Ovary (tissue), 9 donors: ENCODE measurements around the gene ITPK1. TPM values are rescaled to one million over a fixed set of nuclear protein-coding genes. Genes with fewer than 3 reads are reported as not detected.
A peak's percentile ranks its signal among the peaks of the same experiment; 100 is the strongest.

ENCODE experiments used
- DNase-seq, 5 donors: peaks; one replicate each; pipeline ENCODE4 v3.0.0-alpha.2; 2019 to 2020
- H3K27ac ChIP-seq, 2 donors: fragments of 200-600 bp; one replicate each; pipeline versions ENCODE4 v1.5.1 to v1.8.0; 2019 to 2022
- H3K27me3 ChIP-seq: fragments of 200-600 bp; one replicate; pipeline ENCODE4 v1.8.0; 2022
- H3K36me3 ChIP-seq: fragments of 200-600 bp; sonication (generic); one replicate; pipeline ENCODE4 v1.5.1; 2019
- H3K4me1 ChIP-seq: one replicate; pipeline ENCODE4 v1.8.1; 2013; ENCODE audit warnings: mild to moderate bottlenecking, moderate library complexity; ENCODE audit not compliant: insufficient read depth
- H3K4me3 ChIP-seq: fragments of 200-600 bp; sonication (generic); one replicate; pipeline ENCODE4 v1.5.1; 2017
- H3K9me3 ChIP-seq, 2 donors: fragments of 200-600 bp in 1 of 2; sonication (generic) in 1 of 2; one replicate each; pipeline versions ENCODE4 v1.5.1 to v1.8.1; 2013 to 2019; ENCODE audit warnings: mild to moderate bottlenecking in 1 of 2, moderate library complexity in 1 of 2
- CTCF ChIP-seq, 3 donors: fragments of 450-650 bp in 2 of 3; fragments of 200-600 bp in 1 of 3; IDR thresholded peaks; one replicate each; pipeline versions ENCODE4 v1.5.1 to v1.8.0; 2016 to 2022; ENCODE audit warnings: antibody characterized with exemption in 3 of 3, mild to moderate bottlenecking in 1 of 3
- EP300 ChIP-seq: sonication (generic); formaldehyde crosslinking; IDR thresholded peaks from one replicate; pipeline ENCODE4 v1.6.1; 2017; ENCODE audit warnings: antibody characterized with exemption
- POLR2A ChIP-seq: fragments of 450-650 bp; IDR thresholded peaks from one replicate; pipeline ENCODE4 v1.6.1; 2017; ENCODE audit warnings: antibody characterized with exemption, mild to moderate bottlenecking, moderate library complexity
- WGBS, 3 donors: extraction: QIAGEN DNeasy Blood & Tissue Kit in 1 of 3; methylation state at CpG; one replicate each; pipeline versions ENCODE4 v1.1.5 to v1.1.7; 2013 to 2017; 5-methylcytosine and 5-hydroxymethylcytosine counted together
- intact Hi-C, 4 donors: fragments of 100-400 bp; cut with DNase I; formaldehyde crosslinking; loops; one replicate each; pipeline versions ENCODE4 v1.11.0 to v1.15.1; 2022 to 2023
- polyA plus RNA-seq, 2 donors: library from polyadenylated mRNA; stranded (reverse); fragments of 200-250 nt in 1 of 2; fragments of 350-450 nt in 1 of 2; fragmentation: Illumina TruSeq in 1 of 2; extraction: RNeasy Lipid Tissue Mini Kit (QIAGEN cat#74804) in 1 of 2; gene quantifications; one replicate each; pipeline ENCODE4 v1.2.3, GENCODE V29; 2013 to 2014
- total RNA-seq, 7 donors: library from RNA; depleted of rRNA in 2 of 7; stranded (reverse); fragments of >200 nt in 2 of 7; fragmentation: NEBNext Ultra II Directional in 3 of 7; extraction: Animal tissue kit (Norgen Biotek cat#: 25700) in 3 of 7; gene quantifications; one replicate each; pipeline versions ENCODE4 v1.1.0 to v1.2.4, GENCODE V29; 2016 to 2023
- donor health status: DM: no; HTN: no; CAD: no; lungs with moderate emphysema.
- donor health status: DM: no; HTN: no; CAD: no.
- donor health status: Bipolar disorder and iron deficiency.
- donor health status: DM: yes; HTN: yes; CAD: no.
- donor health status: DM: no; HTN: no; CAD: no.
- donor health status: DM: yes; HTN: yes; CAD: no.

The ITPK1 gene
- total and polyA plus RNA-seq, 9 donors, result 23.6 to 57.8 (median 49.3) TPM

GRCh38 chr14:93006567-93007051, 109.1 kb downstream of the ITPK1 start:
- H3K9me3 ChIP-seq, result no peaks in the 10 kb centered on the region
- no peak overlapping the region for H3K4me3 ChIP-seq
- TF ChIP-seq EP300, result no peak
- TF ChIP-seq POLR2A, result no peak
- no peak for TF ChIP-seq CTCF (IDR thresholded peaks at IDR 0.05)
- no peaks in the 10 kb centered on the region for H3K36me3 ChIP-seq
- no peaks in the 10 kb centered on the region for H3K27me3 ChIP-seq
- DNase-seq, result no peak
- H3K27ac ChIP-seq, result peak overlapping the region in 1 of 2 donors; percentile 61
- WGBS, 3 donors, result 53 to 69% (median 56%) methylated on average over 6 of the region's 6 CpGs
- intact Hi-C loops, result no loop called here
- peaks cover 28% of the 10 kb centered on the region for H3K4me1 ChIP-seq

DNA sequence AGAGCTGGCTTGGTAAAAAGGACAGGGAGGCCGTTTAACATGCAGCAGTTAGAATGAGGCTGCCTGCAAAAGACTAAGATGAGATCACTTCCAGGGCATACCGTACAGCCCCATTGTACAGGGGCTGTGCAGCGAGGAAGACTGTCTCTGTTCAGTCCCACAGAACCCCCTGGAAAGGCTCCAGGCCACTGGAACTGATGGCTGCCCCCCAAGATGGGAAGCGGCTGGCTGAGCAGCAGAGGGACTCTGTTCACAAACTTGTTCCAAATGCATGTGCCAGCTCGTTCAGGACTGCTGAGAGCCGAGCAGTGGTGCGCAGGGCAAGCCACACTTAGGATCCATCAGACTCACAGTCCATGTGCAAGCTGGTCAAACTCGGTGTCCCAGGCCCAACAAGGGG, 109.9 kb downstream of the ITPK1 start:
- Histone ChIP-seq H3K27me3 (no peaks in the 10 kb centered on the region), H3K36me3 (no peaks in the 10 kb centered on the region), H3K9me3 (no peaks in the 10 kb centered on the region), H3K4me1 (peaks cover 28% of the 10 kb centered on the region), H3K4me3 (no peak overlapping the region), H3K27ac (no peak overlapping the region)
- intact Hi-C loops, result no loop called here
- TF ChIP-seq EP300 (no peak), CTCF (IDR thresholded peaks at IDR 0.05) (no peak), POLR2A (no peak)
- DNase-seq, result no peak
- 78 to 88% (median 87%) methylated on average over 7 to 8 of the region's 8 CpGs for WGBS, 3 donors

GRCh38 chr14:93005135-93005813, 110.5 kb downstream of the ITPK1 start:
- Histone ChIP-seq H3K4me1 (peaks cover 27% of the 10 kb centered on the region), H3K9me3 (no peaks in the 10 kb centered on the region), H3K36me3 (no peaks in the 10 kb centered on the region), H3K4me3 (no peak overlapping the region), H3K27ac (no peak overlapping the region), H3K27me3 (no peaks in the 10 kb centered on the region)
- DNase-seq, result no peak
- 85 to 94% (median 93%) methylated on average over 7 of the region's 7 CpGs for WGBS, 3 donors
- intact Hi-C loops, result no loop called here
- TF ChIP-seq CTCF (IDR thresholded peaks at IDR 0.05) (no peak), EP300 (no peak), POLR2A (no peak)

- H3K27me3 ChIP-seq, result no peaks in the 10 kb centered on the region
- intact Hi-C loops, result no loop called here
- no peak for DNase-seq
- H3K27ac ChIP-seq, result no peak overlapping the region
- no peaks in the 10 kb centered on the region for H3K36me3 ChIP-seq
- no peak overlapping the region for H3K4me3 ChIP-seq
- no peaks in the 10 kb centered on the region for H3K9me3 ChIP-seq
- WGBS, 3 donors, result 94 to 98% (median 95%) methylated on average over 7 of the region's 7 CpGs
- TF ChIP-seq EP300 (no peak), CTCF (IDR thresholded peaks at IDR 0.05) (no peak), POLR2A (no peak)
- peaks cover 26% of the 10 kb centered on the region for H3K4me1 ChIP-seq
These were observed 111.0 kb downstream of the ITPK1 start for GRCh38 chr14:93004699-93005082.
